Activated CD4-positive, alpha-beta T cell treated with anti-CD3 and anti-CD28 coated beads, Interleukin-2, amount 10 ng/mL, durations not matched to agents 7 days and 5 days (primary cell): ENCODE measurements around the gene DLL1. TPM values are rescaled to one million over a fixed set of nuclear protein-coding genes. Genes with fewer than 3 reads are reported as not detected.

Experiments
- CTCF ChIA-PET: fragments of 350-600 bp; sonication (Branson Sonifier 250); formaldehyde crosslinking; loops from one replicate; lab custom pipeline; 2021; ENCODE audit warnings: antibody characterized with exemption; lab: Charles Lee
- POLR2A ChIA-PET: fragments of 350-600 bp; sonication (Branson Sonifier 250); formaldehyde crosslinking; loops from one replicate; lab custom pipeline; 2021; ENCODE audit warnings: antibody characterized with exemption; lab: Charles Lee
- DNase-seq: peaks from one replicate; pipeline ENCODE4 v3.0.0-alpha.2; 2020
- H3K27ac Mint-ChIP-seq: one replicate; pipeline ENCODE4 v1.8.0; 2021; ENCODE audit warnings: mild to moderate bottlenecking, moderate library complexity, mixed read lengths
- H3K27me3 Mint-ChIP-seq: one replicate; pipeline ENCODE4 v1.8.0; 2021; ENCODE audit warnings: mixed read lengths
- H3K36me3 Mint-ChIP-seq: one replicate; pipeline ENCODE4 v1.8.0; 2021; ENCODE audit warnings: low read depth, mixed read lengths
- H3K4me1 Mint-ChIP-seq: one replicate; pipeline ENCODE4 v1.8.0; 2021; ENCODE audit warnings: mixed read lengths
- H3K4me3 Mint-ChIP-seq: one replicate; pipeline ENCODE4 v1.8.0; 2021; ENCODE audit warnings: mild to moderate bottlenecking, moderate library complexity, mixed read lengths
- H3K9me3 Mint-ChIP-seq: one replicate; pipeline ENCODE4 v1.8.0; 2021; ENCODE audit warnings: mixed read lengths
- total RNA-seq, 2 experiments: library from RNA; stranded (reverse); gene quantifications; one replicate each; pipeline ENCODE4 v1.2.3, GENCODE V29; 2021

DLL1 gene
- total RNA-seq, 2 experiments from 2014 or later = 0.55 to 0.58 TPM

- Mint-ChIP-seq H3K27me3 (peaks cover under 1% of the 10 kb centered on the region), H3K9me3 (no peaks in the 10 kb centered on the region), H3K4me1 (no peaks in the 10 kb centered on the region), H3K4me3 (no peak overlapping the region), H3K27ac (no peak overlapping the region), H3K36me3 (no peaks in the 10 kb centered on the region)
- no peak for DNase-seq
- ChIA-PET POLR2A (no interaction called here), CTCF (no interaction called here)
Measured at GRCh38 chr6:170248111-170248805, 42.6 kb downstream of the DLL1 start.

GRCh38 chr6:170247178-170247701, 43.6 kb downstream of the DLL1 start:
- H3K4me3 Mint-ChIP-seq = no peak overlapping the region
- CTCF ChIA-PET = interaction anchor here (0.5 kb wide), 1 partner anchor 1389 kb away, joined by 3 read pairs; no protein-coding TSS in a partner anchor
- H3K27me3 Mint-ChIP-seq = peaks cover 3% of the 10 kb centered on the region
- no peak overlapping the region for H3K27ac Mint-ChIP-seq
- DNase-seq = no peak
- H3K4me1 Mint-ChIP-seq = no peaks in the 10 kb centered on the region
- POLR2A ChIA-PET = no interaction called here
- H3K36me3 Mint-ChIP-seq = no peaks in the 10 kb centered on the region
- no peaks in the 10 kb centered on the region for H3K9me3 Mint-ChIP-seq

- H3K27ac Mint-ChIP-seq = no peak overlapping the region
- H3K9me3 Mint-ChIP-seq = no peaks in the 10 kb centered on the region
- H3K27me3 Mint-ChIP-seq = peaks cover 3% of the 10 kb centered on the region
- CTCF ChIA-PET = no interaction called here
- DNase-seq = no peak
- no peak overlapping the region for H3K4me3 Mint-ChIP-seq
- no peaks in the 10 kb centered on the region for H3K36me3 Mint-ChIP-seq
- H3K4me1 Mint-ChIP-seq = no peaks in the 10 kb centered on the region
- POLR2A ChIA-PET = no interaction called here
Measured at GRCh38 chr6:170245475-170245992, 45.3 kb downstream of the DLL1 start.

GRCh38 chr6:170244721-170245474, 46.0 kb downstream of the DLL1 start:
- POLR2A ChIA-PET = no interaction called here
- Mint-ChIP-seq H3K4me1 (no peaks in the 10 kb centered on the region), H3K9me3 (no peaks in the 10 kb centered on the region), H3K27me3 (peaks cover 3% of the 10 kb centered on the region), H3K4me3 (no peak overlapping the region), H3K27ac (no peak overlapping the region), H3K36me3 (no peaks in the 10 kb centered on the region)
- CTCF ChIA-PET = interaction anchor here (1.1 kb wide), 1 partner anchor 27 kb away, joined by 3 read pairs; no protein-coding TSS in a partner anchor
- no peak for DNase-seq

- no peak for DNase-seq
- Mint-ChIP-seq H3K4me3 (no peak overlapping the region), H3K4me1 (no peaks in the 10 kb centered on the region), H3K9me3 (no peaks in the 10 kb centered on the region), H3K27ac (no peak overlapping the region), H3K36me3 (no peaks in the 10 kb centered on the region), H3K27me3 (peaks cover 3% of the 10 kb centered on the region)
- CTCF ChIA-PET = interaction anchor here (1.1 kb wide), 1 partner anchor 28 kb away, joined by 3 read pairs; no protein-coding TSS in a partner anchor
- POLR2A ChIA-PET = no interaction called here
Measured at GRCh38 chr6:170243791-170244291, 47.0 kb downstream of the DLL1 start.

- Mint-ChIP-seq H3K4me3 (no peak overlapping the region), H3K36me3 (no peaks in the 10 kb centered on the region), H3K9me3 (no peaks in the 10 kb centered on the region), H3K27me3 (peaks cover 3% of the 10 kb centered on the region), H3K4me1 (no peaks in the 10 kb centered on the region), H3K27ac (no peak overlapping the region)
- CTCF ChIA-PET = interaction anchor here (1.1 kb wide), 1 partner anchor 29 kb away, joined by 3 read pairs; no protein-coding TSS in a partner anchor
- DNase-seq = no peak
- POLR2A ChIA-PET = no interaction called here
Measured at GRCh38 chr6:170243386-170243785, 47.5 kb downstream of the DLL1 start.

GRCh38 chr6:170238741-170239565, 51.9 kb downstream of the DLL1 start:
- H3K4me3 Mint-ChIP-seq = no peak overlapping the region
- ChIA-PET POLR2A (no interaction called here), CTCF (interaction anchor here (1.2 kb wide), 1 partner anchor 140 kb away, joined by 3 read pairs; no protein-coding TSS in a partner anchor)
- peaks cover 3% of the 10 kb centered on the region for H3K27me3 Mint-ChIP-seq
- H3K36me3 Mint-ChIP-seq = no peaks in the 10 kb centered on the region
- no peak for DNase-seq
- no peaks in the 10 kb centered on the region for H3K9me3 Mint-ChIP-seq
- H3K27ac Mint-ChIP-seq = no peak overlapping the region
- no peaks in the 10 kb centered on the region for H3K4me1 Mint-ChIP-seq

GRCh38 chr6:170237999-170238740, 52.7 kb downstream of the DLL1 start:
- CTCF ChIA-PET = no interaction called here

GRCh38 chr6:170236131-170236836, 54.6 kb downstream of the DLL1 start:
- Mint-ChIP-seq H3K27me3 (no peaks in the 10 kb centered on the region), H3K27ac (no peak overlapping the region), H3K4me3 (no peak overlapping the region), H3K36me3 (no peaks in the 10 kb centered on the region), H3K9me3 (no peaks in the 10 kb centered on the region), H3K4me1 (no peaks in the 10 kb centered on the region)
- no peak for DNase-seq
- ChIA-PET CTCF (no interaction called here), POLR2A (no interaction called here)

More at GRCh38 chr6:170237999-170238740, 52.7 kb downstream of the DLL1 start:
- no peak overlapping the region for H3K27ac Mint-ChIP-seq
- H3K4me1 Mint-ChIP-seq = no peaks in the 10 kb centered on the region
- H3K9me3 Mint-ChIP-seq = no peaks in the 10 kb centered on the region
- peaks cover 2% of the 10 kb centered on the region for H3K27me3 Mint-ChIP-seq
- DNase-seq = no peak
- POLR2A ChIA-PET = no interaction called here
- H3K4me3 Mint-ChIP-seq = no peak overlapping the region
- no peaks in the 10 kb centered on the region for H3K36me3 Mint-ChIP-seq

GRCh38 chr6:170235391-170236125, 55.3 kb downstream of the DLL1 start:
- Mint-ChIP-seq H3K27ac (no peak overlapping the region), H3K4me1 (no peaks in the 10 kb centered on the region), H3K4me3 (no peak overlapping the region), H3K27me3 (no peaks in the 10 kb centered on the region), H3K36me3 (no peaks in the 10 kb centered on the region), H3K9me3 (no peaks in the 10 kb centered on the region)
- CTCF ChIA-PET = no interaction called here
- POLR2A ChIA-PET = no interaction called here
- DNase-seq = no peak

- POLR2A ChIA-PET = no interaction called here
- no peak for DNase-seq
- Mint-ChIP-seq H3K4me1 (no peaks in the 10 kb centered on the region), H3K27me3 (no peaks in the 10 kb centered on the region), H3K36me3 (no peaks in the 10 kb centered on the region), H3K4me3 (no peak overlapping the region), H3K27ac (no peak overlapping the region), H3K9me3 (no peaks in the 10 kb centered on the region)
- CTCF ChIA-PET = no interaction called here
Measured at GRCh38 chr6:170234419-170234818, 56.5 kb downstream of the DLL1 start.
